PC-9 (cell line): Measurements from ENCODE around the gene ARHGDIB.

Source experiments
- EZH2 ChIP-seq: fragments of 200-600 bp; sonication (generic); IDR thresholded peaks from 2 replicates; pipeline ENCODE4 v1.8.0; 2017; ENCODE audit warnings: antibody characterized with exemption, low read depth
- TF ChIP-seq, protein P1 (sequence below): fragments of 200-600 bp; sonication (generic); conservative IDR thresholded peaks from 2 replicates; pipeline ENCODE4 v1.6.1; 2017; ENCODE audit warnings: mixed run types, antibody characterized with exemption, mild to moderate bottlenecking, moderate library complexity

DNA sequence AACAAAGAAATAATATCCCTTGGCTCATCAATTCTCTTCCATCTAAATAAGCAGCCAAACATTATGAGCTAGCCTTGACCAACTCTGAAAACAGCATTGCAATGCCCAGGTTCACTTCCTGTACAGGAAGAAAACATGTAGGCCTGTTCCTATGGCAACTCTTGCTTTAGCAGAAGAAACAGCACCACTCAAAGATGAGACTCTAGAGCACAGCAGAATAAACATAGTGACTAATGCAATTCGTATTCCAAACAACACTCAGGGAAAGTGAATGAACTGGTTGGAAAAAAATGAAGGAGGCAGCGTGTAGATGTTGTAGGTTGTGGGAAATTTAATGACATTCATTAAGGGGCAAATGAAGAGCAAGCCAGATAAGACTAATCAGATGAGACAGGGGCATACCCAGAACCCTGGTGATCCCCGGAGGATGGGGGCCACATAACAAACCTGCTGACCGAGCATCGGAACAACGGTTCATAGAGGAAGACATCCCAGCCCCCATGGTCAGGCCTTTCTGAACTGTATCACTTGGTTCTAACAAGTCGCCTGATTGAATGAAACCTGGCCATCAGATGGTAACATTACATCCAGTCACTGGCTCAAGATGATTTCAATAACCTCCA lies 9.0 kb downstream of the ARHGDIB start:
- TF ChIP-seq, protein P1, sequence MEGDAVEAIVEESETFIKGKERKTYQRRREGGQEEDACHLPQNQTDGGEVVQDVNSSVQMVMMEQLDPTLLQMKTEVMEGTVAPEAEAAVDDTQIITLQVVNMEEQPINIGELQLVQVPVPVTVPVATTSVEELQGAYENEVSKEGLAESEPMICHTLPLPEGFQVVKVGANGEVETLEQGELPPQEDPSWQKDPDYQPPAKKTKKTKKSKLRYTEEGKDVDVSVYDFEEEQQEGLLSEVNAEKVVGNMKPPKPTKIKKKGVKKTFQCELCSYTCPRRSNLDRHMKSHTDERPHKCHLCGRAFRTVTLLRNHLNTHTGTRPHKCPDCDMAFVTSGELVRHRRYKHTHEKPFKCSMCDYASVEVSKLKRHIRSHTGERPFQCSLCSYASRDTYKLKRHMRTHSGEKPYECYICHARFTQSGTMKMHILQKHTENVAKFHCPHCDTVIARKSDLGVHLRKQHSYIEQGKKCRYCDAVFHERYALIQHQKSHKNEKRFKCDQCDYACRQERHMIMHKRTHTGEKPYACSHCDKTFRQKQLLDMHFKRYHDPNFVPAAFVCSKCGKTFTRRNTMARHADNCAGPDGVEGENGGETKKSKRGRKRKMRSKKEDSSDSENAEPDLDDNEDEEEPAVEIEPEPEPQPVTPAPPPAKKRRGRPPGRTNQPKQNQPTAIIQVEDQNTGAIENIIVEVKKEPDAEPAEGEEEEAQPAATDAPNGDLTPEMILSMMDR, result no peak
- TF ChIP-seq EZH2, result no peak
